Testis (tissue), 5 donors: Measurements from ENCODE around the gene ZNF32. TPM values are rescaled to one million over a fixed set of nuclear protein-coding genes. Genes with fewer than 3 reads are reported as not detected.
A peak's percentile ranks its signal among the peaks of the same experiment; 100 is the strongest.

Experiments used
- DNase-seq: peaks from one replicate; pipeline ENCODE4 v3.0.0-alpha.2; 2019
- H3K27ac ChIP-seq, 2 donors: fragments of 200-600 bp; sonication (generic); one replicate each; pipeline ENCODE4 v1.5.1; 2019
- H3K27me3 ChIP-seq: fragments of 200-600 bp; sonication (generic); one replicate; pipeline ENCODE4 v1.5.1; 2019
- H3K36me3 ChIP-seq: fragments of 200-600 bp; sonication (generic); one replicate; pipeline ENCODE4 v1.5.1; 2017; ENCODE audit warnings: low read depth; ENCODE audit errors: missing control alignments
- H3K4me1 ChIP-seq: fragments of 200-600 bp; sonication (generic); one replicate; pipeline ENCODE4 v1.5.1; 2019
- H3K4me3 ChIP-seq, 2 donors: fragments of 200-600 bp; sonication (generic); one replicate each; pipeline ENCODE4 v1.5.1; 2017 to 2019
- H3K9me3 ChIP-seq: fragments of 200-600 bp; sonication (generic); one replicate; pipeline ENCODE4 v1.5.1; 2017
- CTCF ChIP-seq, 3 experiments: fragments of 450-650 bp in 2 of 3; fragments of 200-600 bp in 1 of 3; sonication (generic) in 1 of 3; IDR thresholded peaks; one replicate each; pipeline ENCODE4 v1.5.1; 2016 to 2019; ENCODE audit warnings: antibody characterized with exemption in 3 of 3, mild to moderate bottlenecking in 2 of 3, moderate library complexity in 1 of 3
- POLR2A ChIP-seq: fragments of 450-650 bp; IDR thresholded peaks from one replicate; pipeline ENCODE4 v1.6.1; 2017; ENCODE audit warnings: antibody characterized with exemption, mild to moderate bottlenecking, moderate library complexity
- WGBS, 2 donors: methylation state at CpG; one replicate each; pipeline ENCODE4 v1.1.5; 2018; 5-methylcytosine and 5-hydroxymethylcytosine counted together
- intact Hi-C: fragments of 100-400 bp; cut with DNase I; formaldehyde crosslinking; loops from one replicate; pipeline ENCODE4 v1.15.1; 2023; ENCODE audit warnings: low total_unique reads
- long read RNA-seq, 2 donors: transcript quantifications; one replicate each; lab custom pipeline, GENCODE V29; 2026
- polyA plus RNA-seq: library from polyadenylated mRNA; stranded (reverse); fragments of 350-450 nt; fragmentation: Illumina TruSeq; extraction: RNeasy Lipid Tissue Mini Kit (QIAGEN cat#74804); gene quantifications from one replicate; pipeline ENCODE4 v1.2.3, GENCODE V29; 2014; ENCODE audit warnings: low read depth, low replicate concordance; ENCODE audit not compliant: insufficient read depth
- total RNA-seq, 2 donors: library from RNA; depleted of rRNA; stranded (reverse); fragments of >200 nt; gene quantifications; one replicate each; pipeline ENCODE4 v1.2.3, GENCODE V29; 2016

Gene ZNF32, protein sequence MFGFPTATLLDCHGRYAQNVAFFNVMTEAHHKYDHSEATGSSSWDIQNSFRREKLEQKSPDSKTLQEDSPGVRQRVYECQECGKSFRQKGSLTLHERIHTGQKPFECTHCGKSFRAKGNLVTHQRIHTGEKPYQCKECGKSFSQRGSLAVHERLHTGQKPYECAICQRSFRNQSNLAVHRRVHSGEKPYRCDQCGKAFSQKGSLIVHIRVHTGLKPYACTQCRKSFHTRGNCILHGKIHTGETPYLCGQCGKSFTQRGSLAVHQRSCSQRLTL
- 10 to 100 TPM; 18.7 to 22.7 TPM for total RNA-seq
- 29.8 TPM for polyA plus RNA-seq
- long read RNA-seq, donor 1, transcript ZNF32-201 (3 exons, 1,137 nt) = major isoform, 26 of 38 reads
- long read RNA-seq, donor 1, partial matches to known transcripts = 11 of 38 reads
- long read RNA-seq, donor 1, other reads (novel, unspliced or antisense) = 0 of 38 reads
- long read RNA-seq, donor 2, transcript ZNF32-201 (3 exons, 1,137 nt) = major isoform, 8 of 11 reads
- long read RNA-seq, donor 2, partial matches to known transcripts = 0 of 11 reads
- long read RNA-seq, donor 2, other reads (novel, unspliced or antisense) = 0 of 11 reads

DNA sequence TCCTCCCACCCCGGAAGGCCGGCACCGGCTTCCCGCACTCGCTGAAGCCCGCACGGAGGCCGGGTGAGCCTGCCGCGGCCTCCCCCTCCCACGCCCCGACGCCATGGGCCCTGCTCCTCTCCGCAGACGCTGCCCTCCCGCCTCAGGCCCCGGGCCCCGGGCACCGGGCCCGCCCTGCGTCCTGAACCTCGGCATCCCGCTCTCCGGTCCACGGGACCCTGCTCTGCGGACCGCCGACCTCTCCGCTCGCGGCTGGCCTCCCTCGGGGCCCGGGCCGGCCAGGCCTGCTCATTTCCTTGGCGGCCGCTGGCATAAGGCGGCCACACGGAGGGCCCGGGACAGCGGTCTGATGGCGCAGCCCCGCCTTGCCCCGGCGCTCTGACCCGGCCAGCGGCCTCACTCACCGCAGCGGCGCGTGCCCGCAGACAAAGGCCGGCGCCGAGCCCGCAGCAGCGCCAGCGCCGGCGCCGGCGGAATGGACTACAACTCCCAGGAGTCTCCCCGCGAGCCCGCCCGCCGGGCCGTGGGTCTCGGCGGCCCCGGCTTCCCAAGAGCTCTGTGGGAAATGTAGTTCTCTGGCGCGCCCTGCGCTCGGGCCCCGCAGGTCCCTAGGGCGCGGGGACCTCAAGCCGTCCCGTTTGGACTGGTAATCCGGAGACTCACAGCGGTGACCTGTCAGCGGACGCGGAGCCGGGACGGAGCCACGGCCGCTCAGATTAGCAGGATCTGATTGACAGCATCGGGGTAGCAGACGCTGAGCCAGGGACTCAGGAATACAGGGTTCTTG is at the start of gene ZNF32:
Gene ZNF32, minus strand, starts transcription at position 484 of the 787 bp plus-strand sequence. CDS start 2,748 bp downstream, outside the sequence.
- 0% methylated on average over 40 of the region's 90 CpGs; no CpG with 5 or more reads in 1 of the 2 donors for WGBS, 2 donors
- Histone ChIP-seq H3K36me3 (no peaks in the 10 kb centered on the region), H3K4me1 (no peaks in the 10 kb centered on the region), H3K9me3 (no peaks in the 10 kb centered on the region), H3K27me3 (no peaks in the 10 kb centered on the region), H3K4me3 (peak within 1 kb of the TSS; percentile 89 to 93), H3K27ac (peak within 1 kb of the TSS; percentile 85 to 90)
- peak; percentile 91 for DNase-seq
- TF ChIP-seq POLR2A (no peak), CTCF (IDR thresholded peaks at IDR 0.05) (no peak)
- intact Hi-C loops = no loop called here

GRCh38 chr10:43698156-43698555 is 49.5 kb upstream of the ZNF32 start:
- Histone ChIP-seq H3K36me3 (no peaks in the 10 kb centered on the region), H3K4me3 (no peak overlapping the region), H3K4me1 (peaks cover 6% of the 10 kb centered on the region), H3K27ac (no peak overlapping the region), H3K27me3 (no peaks in the 10 kb centered on the region), H3K9me3 (no peaks in the 10 kb centered on the region)
- TF ChIP-seq CTCF (IDR thresholded peaks at IDR 0.05) (no peak), POLR2A (no peak)
- DNase-seq = no peak
- WGBS, 2 donors = 74 to 76% methylated on average over 9 of the region's 9 CpGs
- intact Hi-C loops = no loop called here

- DNase-seq = no peak
- TF ChIP-seq POLR2A (no peak), CTCF (IDR thresholded peaks at IDR 0.05) (no peak)
- Histone ChIP-seq H3K4me1 (peaks cover 6% of the 10 kb centered on the region), H3K9me3 (no peaks in the 10 kb centered on the region), H3K36me3 (no peaks in the 10 kb centered on the region), H3K27me3 (no peaks in the 10 kb centered on the region), H3K27ac (no peak overlapping the region), H3K4me3 (no peak overlapping the region)
- WGBS, 2 donors = 75 to 91% methylated on average over 11 of the region's 11 CpGs
- intact Hi-C loops = no loop called here
Observed at GRCh38 chr10:43696909-43697483, 48.3 kb upstream of the ZNF32 start.

DNA sequence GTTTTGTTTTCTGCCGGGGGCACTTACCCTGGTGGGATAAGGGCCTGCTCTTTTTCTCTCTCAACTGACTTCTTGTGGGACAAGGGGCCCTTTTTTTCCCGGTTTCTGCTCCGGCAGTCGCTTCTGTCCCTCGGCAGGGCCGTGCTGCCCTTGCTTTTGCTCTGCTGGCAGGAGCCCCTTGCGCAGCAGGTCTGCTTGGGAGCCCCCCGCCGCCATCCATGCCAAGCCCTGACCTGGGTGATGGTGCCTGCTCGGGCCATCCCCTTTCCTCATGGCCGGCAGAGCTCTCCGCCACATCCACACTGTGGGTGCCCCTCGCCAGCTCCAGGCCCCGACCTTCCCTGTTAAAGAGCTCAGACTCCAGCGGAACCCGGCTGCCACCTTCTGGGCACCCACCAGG is 47.0 kb upstream of the ZNF32 start:
- no peaks in the 10 kb centered on the region for H3K9me3 ChIP-seq

More for the DNA sequence above, 47.0 kb upstream of the ZNF32 start:
- DNase-seq = no peak
- H3K4me3 ChIP-seq = no peak overlapping the region
- 95 to 98% methylated on average over 16 of the region's 16 CpGs for WGBS, 2 donors
- no peaks in the 10 kb centered on the region for H3K36me3 ChIP-seq
- TF ChIP-seq CTCF (IDR thresholded peaks at IDR 0.05) (no peak), POLR2A (no peak)
- intact Hi-C loops = no loop called here
- peaks cover 8% of the 10 kb centered on the region for H3K4me1 ChIP-seq
- no peaks in the 10 kb centered on the region for H3K27me3 ChIP-seq
- no peak overlapping the region for H3K27ac ChIP-seq
